NT2/D1 (cell line): Measurements from ENCODE around the gene DLX4.
A peak's percentile ranks its signal among the peaks of the same experiment; 100 is the strongest.

ENCODE experiments used
- DNase-seq: peaks from one replicate; pipeline ENCODE4 v3.0.0-alpha.2; 2011; ENCODE audit warnings: low read depth, low spot score
- H3K27me3 ChIP-seq: 2 replicates; pipeline ENCODE4 v1.6.0; 2011; ENCODE audit warnings: mild to moderate bottlenecking; ENCODE audit not compliant: insufficient read length, insufficient read depth
- H3K36me3 ChIP-seq: 2 replicates; pipeline ENCODE4 v1.6.1; 2011; ENCODE audit warnings: mild to moderate bottlenecking, low read length, mixed read lengths; ENCODE audit not compliant: insufficient read depth, insufficient read length
- H3K4me1 ChIP-seq: 2 replicates; pipeline ENCODE4 v1.5.1; 2011; ENCODE audit not compliant: insufficient read depth, insufficient read length
- H3K4me3 ChIP-seq: 2 replicates; pipeline ENCODE4 v1.5.1; 2011; ENCODE audit warnings: low read depth; ENCODE audit not compliant: insufficient read length
- H3K9ac ChIP-seq: 2 replicates; pipeline ENCODE4 v1.6.0; 2011; ENCODE audit warnings: low read depth; ENCODE audit not compliant: insufficient read length
- H3K9me3 ChIP-seq: 2 replicates; pipeline ENCODE4 v1.5.1; 2011; ENCODE audit warnings: mild to moderate bottlenecking, low read length; ENCODE audit not compliant: insufficient read depth
- SUZ12 ChIP-seq: IDR thresholded peaks from 2 replicates; pipeline ENCODE4 v1.6.1; 2011; ENCODE audit not compliant: insufficient read length, insufficient read depth; ENCODE audit errors: extremely low read depth
- YY1 ChIP-seq: IDR thresholded peaks from 2 replicates; pipeline ENCODE4 v1.6.1; 2011; ENCODE audit not compliant: insufficient read length, insufficient read depth
- ZNF274 ChIP-seq: IDR thresholded peaks from 2 replicates; pipeline ENCODE4 v1.6.1; 2011; ENCODE audit warnings: mild to moderate bottlenecking, low read depth, low read length

The DLX4 gene, protein sequence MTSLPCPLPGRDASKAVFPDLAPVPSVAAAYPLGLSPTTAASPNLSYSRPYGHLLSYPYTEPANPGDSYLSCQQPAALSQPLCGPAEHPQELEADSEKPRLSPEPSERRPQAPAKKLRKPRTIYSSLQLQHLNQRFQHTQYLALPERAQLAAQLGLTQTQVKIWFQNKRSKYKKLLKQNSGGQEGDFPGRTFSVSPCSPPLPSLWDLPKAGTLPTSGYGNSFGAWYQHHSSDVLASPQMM

GRCh38 chr17:49969134-49969759 is at the start of gene DLX4:
Gene DLX4 (plus strand): TSS chr17:49969190. CDS start chr17:49969469, 279 bp downstream.
- DNase-seq, result no peak

GRCh38 chr17:49920030-49920769 is 48.8 kb upstream of the DLX4 start:
- no peak overlapping the region for H3K9ac ChIP-seq
- H3K4me3 ChIP-seq, result no peak overlapping the region
- H3K4me1 ChIP-seq, result peaks cover 34% of the 10 kb centered on the region
- no peak for DNase-seq
- no peaks in the 10 kb centered on the region for H3K9me3 ChIP-seq
- TF ChIP-seq ZNF274 (no peak), SUZ12 (no peak), YY1 (no peak)
- no peaks in the 10 kb centered on the region for H3K36me3 ChIP-seq
- peaks cover 9% of the 10 kb centered on the region for H3K27me3 ChIP-seq

More at GRCh38 chr17:49969134-49969759, at the start of gene DLX4:
- peaks cover 16% of the 10 kb centered on the region for H3K4me1 ChIP-seq
- peak within 1 kb of the TSS; percentile 59 for H3K4me3 ChIP-seq
- TF ChIP-seq ZNF274, result no peak
- TF ChIP-seq SUZ12, result no peak
- TF ChIP-seq YY1, result no peak
- no peaks in the 10 kb centered on the region for H3K36me3 ChIP-seq
- peak within 1 kb of the TSS; percentile 86 for H3K9ac ChIP-seq
- H3K9me3 ChIP-seq, result no peaks in the 10 kb centered on the region
- peaks cover 93% of the 10 kb centered on the region for H3K27me3 ChIP-seq

DNA sequence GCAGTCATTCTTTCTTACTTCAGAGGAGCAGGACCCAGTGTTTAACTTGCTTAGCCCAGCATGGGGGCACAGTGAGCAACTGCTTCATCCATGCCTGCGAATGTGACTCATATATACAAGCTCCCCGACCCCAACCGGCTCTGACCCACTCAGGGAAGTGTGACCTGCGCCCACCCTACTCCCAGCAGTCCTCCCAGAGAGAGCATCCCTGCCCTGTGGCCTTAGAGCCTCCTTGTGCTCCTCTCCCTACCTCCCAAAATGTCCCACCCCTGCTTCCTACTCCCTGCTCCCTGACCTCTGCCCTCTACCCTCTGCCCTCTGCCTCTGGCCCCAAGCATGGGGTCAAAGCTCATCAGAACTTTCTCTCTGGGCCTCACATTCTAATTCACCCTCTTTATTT is 46.9 kb upstream of the DLX4 start:
- H3K4me3 ChIP-seq, result no peak overlapping the region
- H3K9me3 ChIP-seq, result no peaks in the 10 kb centered on the region
- H3K36me3 ChIP-seq, result no peaks in the 10 kb centered on the region
- no peak for TF ChIP-seq ZNF274
- H3K4me1 ChIP-seq, result peaks cover 25% of the 10 kb centered on the region
- no peak for DNase-seq
- no peak overlapping the region for H3K9ac ChIP-seq
- no peaks in the 10 kb centered on the region for H3K27me3 ChIP-seq

- Histone ChIP-seq H3K9me3 (no peaks in the 10 kb centered on the region), H3K36me3 (no peaks in the 10 kb centered on the region), H3K27me3 (no peaks in the 10 kb centered on the region), H3K4me1 (peaks cover 30% of the 10 kb centered on the region), H3K4me3 (no peak overlapping the region), H3K9ac (no peak overlapping the region)
- TF ChIP-seq YY1, result no peak
- TF ChIP-seq SUZ12, result no peak
- DNase-seq, result no peak
These were observed 44.9 kb upstream of the DLX4 start for GRCh38 chr17:49924116-49924515.

GRCh38 chr17:49924589-49924988 is 44.4 kb upstream of the DLX4 start:
- Histone ChIP-seq H3K9ac (no peak overlapping the region), H3K27me3 (no peaks in the 10 kb centered on the region), H3K9me3 (no peaks in the 10 kb centered on the region), H3K4me1 (peaks cover 30% of the 10 kb centered on the region), H3K4me3 (no peak overlapping the region), H3K36me3 (no peaks in the 10 kb centered on the region)
- TF ChIP-seq YY1 (no peak), SUZ12 (no peak), ZNF274 (no peak)
- DNase-seq, result no peak

DNA sequence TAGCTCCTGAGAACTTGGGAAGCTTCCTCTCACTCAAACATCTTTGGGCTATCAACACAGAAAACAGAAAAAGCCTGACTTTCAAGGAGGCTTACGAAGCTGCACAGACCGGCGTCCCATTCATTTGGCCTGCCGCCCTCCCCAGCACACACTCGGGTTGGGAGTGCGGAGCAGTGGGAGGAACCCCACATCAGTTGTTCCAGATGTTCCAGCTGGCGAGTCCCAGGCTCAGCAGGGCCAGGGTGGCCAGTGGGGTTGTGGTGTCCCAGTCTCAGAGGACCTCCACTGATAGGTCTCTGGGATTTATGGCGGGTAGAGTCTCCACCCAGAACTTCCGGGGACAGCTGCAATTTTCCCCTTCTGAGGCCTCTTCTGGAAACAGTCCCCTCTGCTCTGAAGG is 43.1 kb upstream of the DLX4 start:
- H3K4me3 ChIP-seq, result no peak overlapping the region
- H3K36me3 ChIP-seq, result no peaks in the 10 kb centered on the region
- DNase-seq, result no peak
- no peak for TF ChIP-seq SUZ12
- no peak for TF ChIP-seq ZNF274
- no peak for TF ChIP-seq YY1
- no peaks in the 10 kb centered on the region for H3K27me3 ChIP-seq
- H3K9ac ChIP-seq, result no peak overlapping the region
- no peaks in the 10 kb centered on the region for H3K9me3 ChIP-seq
- peaks cover 20% of the 10 kb centered on the region for H3K4me1 ChIP-seq

GRCh38 chr17:49926886-49927285 is 42.1 kb upstream of the DLX4 start:
- no peak overlapping the region for H3K9ac ChIP-seq
- DNase-seq, result no peak
- TF ChIP-seq SUZ12, result no peak
- no peak for TF ChIP-seq YY1
- H3K4me1 ChIP-seq, result peaks cover 18% of the 10 kb centered on the region
- no peaks in the 10 kb centered on the region for H3K9me3 ChIP-seq
- no peaks in the 10 kb centered on the region for H3K36me3 ChIP-seq
- H3K27me3 ChIP-seq, result no peaks in the 10 kb centered on the region
- H3K4me3 ChIP-seq, result no peak overlapping the region
